ENCODE results near the gene SHB.
"Not testable (repeated sequence)": the region's sequence is repeated elsewhere in the genome, so short reads cannot be mapped to it uniquely, and the experiment has no call there.

Gene SHB

GRCh38 chr9:37918665-37919170, 150.3 kb downstream of the SHB start:
- DNase-seq (ENCODE audit: low spot score): no peak

GRCh38 chr9:37917801-37918664, 151.0 kb downstream of the SHB start:
- no peak for DNase-seq (ENCODE audit: low spot score)

GRCh38 chr9:37917313-37917731, 151.7 kb downstream of the SHB start:
- no peak for DNase-seq (ENCODE audit: low spot score)

GRCh38 chr9:37916471-37917312, 152.3 kb downstream of the SHB start:
- peak; percentile 49 for DNase-seq (ENCODE audit: low spot score)

- DNase-seq (ENCODE audit: low spot score): no peak
These were observed 153.0 kb downstream of the SHB start for GRCh38 chr9:37915911-37916470.

GRCh38 chr9:37914701-37915358, 154.2 kb downstream of the SHB start:
- DNase-seq (ENCODE audit: low spot score): no peak

GRCh38 chr9:37914154-37914551, 154.9 kb downstream of the SHB start:
- DNase-seq (ENCODE audit: low spot score): no peak

GRCh38 chr9:37913480-37914153, 155.4 kb downstream of the SHB start:
- DNase-seq (ENCODE audit: low spot score): peak; percentile 94

GRCh38 chr9:37911271-37911681, 157.8 kb downstream of the SHB start:
- DNase-seq (ENCODE audit: low spot score): no peak

GRCh38 chr9:37910271-37910670, 158.8 kb downstream of the SHB start:
- DNase-seq (ENCODE audit: low spot score): no peak

- not testable (repeated sequence) for DNase-seq (ENCODE audit: low spot score)
These were observed 159.2 kb downstream of the SHB start for GRCh38 chr9:37909836-37910235.

- no peak for DNase-seq (ENCODE audit: low spot score)
These were observed 159.7 kb downstream of the SHB start for GRCh38 chr9:37909326-37909725.

- DNase-seq (ENCODE audit: low spot score): no peak
These were observed 160.3 kb downstream of the SHB start for GRCh38 chr9:37908698-37909186.

GRCh38 chr9:37908283-37908682, 160.7 kb downstream of the SHB start:
- no peak for DNase-seq (ENCODE audit: low spot score)

- no peak for DNase-seq (ENCODE audit: low spot score)
These were observed 162.5 kb downstream of the SHB start for GRCh38 chr9:37906312-37907239.

GRCh38 chr9:37905776-37906175, 163.3 kb downstream of the SHB start:
- no peak for DNase-seq (ENCODE audit: low spot score)

- no peak for DNase-seq (ENCODE audit: low spot score)
These were observed 163.9 kb downstream of the SHB start for GRCh38 chr9:37905131-37905505.

GRCh38 chr9:37904445-37905130, 164.4 kb downstream of the SHB start:
- DNase-seq (ENCODE audit: low spot score): no peak

GRCh38 chr9:37903647-37904444, 165.2 kb downstream of the SHB start, which contains the start of gene SLC25A51:
Gene SLC25A51, minus strand, starts transcription at chr9:37904127. Its CDS starts 15,577 bp downstream, at chr9:37888550.
- peak; percentile 88 for DNase-seq (ENCODE audit: low spot score)
